Mucosa of descending colon (tissue), 3 donors: ENCODE data around the gene PRPH2. TPM values are rescaled to one million over a fixed set of nuclear protein-coding genes. Genes with fewer than 3 reads are reported as not detected.

Experiments used
- ATAC-seq: fragments of 200-7000 bp; cut with Tn5 transposase; one replicate; pipeline ENCODE4 v1.9.1; 2020; ENCODE audit warnings: mild to moderate bottlenecking, moderate library complexity
- DNase-seq, 3 donors: peaks; one replicate each; pipeline ENCODE4 v3.0.0-alpha.2; 2020
- H3K36me3 ChIP-seq: fragments of 200-600 bp; one replicate; pipeline ENCODE4 v1.8.0; 2021; ENCODE audit warnings: low read depth, mild to moderate bottlenecking
- H3K4me1 ChIP-seq: fragments of 200-600 bp; one replicate; pipeline ENCODE4 v1.8.0; 2021; ENCODE audit warnings: low read depth, mild to moderate bottlenecking
- H3K4me3 ChIP-seq: fragments of 200-600 bp; one replicate; pipeline ENCODE4 v1.8.0; 2021; ENCODE audit warnings: mild to moderate bottlenecking
- H3K9me3 ChIP-seq: fragments of 200-600 bp; one replicate; pipeline ENCODE4 v1.8.0; 2021; ENCODE audit warnings: mild to moderate bottlenecking
- intact Hi-C, 2 donors: fragments of 100-400 bp; cut with DNase I in 1 of 2; cut with micrococcal nuclease in 1 of 2; formaldehyde crosslinking; loops; one replicate each; pipeline versions ENCODE4 v1.11.0 to v1.11.1; 2022; cut with DNase I, micrococcal nuclease
- total RNA-seq, 3 donors: library from RNA; stranded (reverse); fragmentation: NEBNext Ultra II Directional in 2 of 3; extraction: Animal tissue kit (Norgen Biotek cat#: 25700) in 2 of 3; gene quantifications; one replicate each; pipeline versions ENCODE4 v1.2.1 to v1.2.4, GENCODE V29; 2021 to 2023
- TF ChIP-seq, protein P1 (sequence below): fragments of 200-600 bp; IDR thresholded peaks from one replicate; pipeline ENCODE4 v1.8.0; 2022; ENCODE audit warnings: antibody characterized with exemption, mild to moderate bottlenecking
- donor health status: DM: no; HTN: no; CAD: no; lungs with moderate emphysema.
- donor health status: DM: no; HTN: no; CAD: no.
- donor health status: DM: no; HTN: yes; CAD: no.

PRPH2 gene
- total RNA-seq, 3 donors from 2014 or later: 0.38 to 3.5 (median 0.72) TPM

DNA sequence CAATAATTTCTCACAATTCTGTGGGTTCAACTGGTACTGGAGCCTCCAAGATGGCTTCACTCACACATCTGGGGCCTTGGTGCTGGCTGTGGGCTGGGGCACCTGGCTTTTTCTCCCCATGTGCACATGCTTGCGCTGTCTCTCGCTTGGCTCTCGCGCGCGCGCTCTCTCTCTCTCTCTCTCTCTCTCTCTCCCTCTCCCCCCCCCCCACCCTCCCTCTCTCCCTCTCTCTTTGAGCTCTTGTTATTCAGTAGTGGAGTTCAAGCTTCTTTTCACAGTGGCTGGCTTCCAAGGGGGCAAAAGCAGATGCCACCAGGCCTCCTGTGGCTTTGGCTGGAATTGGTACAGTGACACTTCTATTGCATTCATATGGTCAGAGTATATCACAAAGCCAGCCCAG lies 34.3 kb upstream of the PRPH2 start:
- ATAC-seq (no peak), DNase-seq (no peak)
- Histone ChIP-seq H3K4me1 (no peaks in the 10 kb centered on the region), H3K36me3 (no peaks in the 10 kb centered on the region), H3K4me3 (no peak overlapping the region), H3K9me3 (no peaks in the 10 kb centered on the region)
- intact Hi-C loops: no loop called here
- TF ChIP-seq, protein P1, sequence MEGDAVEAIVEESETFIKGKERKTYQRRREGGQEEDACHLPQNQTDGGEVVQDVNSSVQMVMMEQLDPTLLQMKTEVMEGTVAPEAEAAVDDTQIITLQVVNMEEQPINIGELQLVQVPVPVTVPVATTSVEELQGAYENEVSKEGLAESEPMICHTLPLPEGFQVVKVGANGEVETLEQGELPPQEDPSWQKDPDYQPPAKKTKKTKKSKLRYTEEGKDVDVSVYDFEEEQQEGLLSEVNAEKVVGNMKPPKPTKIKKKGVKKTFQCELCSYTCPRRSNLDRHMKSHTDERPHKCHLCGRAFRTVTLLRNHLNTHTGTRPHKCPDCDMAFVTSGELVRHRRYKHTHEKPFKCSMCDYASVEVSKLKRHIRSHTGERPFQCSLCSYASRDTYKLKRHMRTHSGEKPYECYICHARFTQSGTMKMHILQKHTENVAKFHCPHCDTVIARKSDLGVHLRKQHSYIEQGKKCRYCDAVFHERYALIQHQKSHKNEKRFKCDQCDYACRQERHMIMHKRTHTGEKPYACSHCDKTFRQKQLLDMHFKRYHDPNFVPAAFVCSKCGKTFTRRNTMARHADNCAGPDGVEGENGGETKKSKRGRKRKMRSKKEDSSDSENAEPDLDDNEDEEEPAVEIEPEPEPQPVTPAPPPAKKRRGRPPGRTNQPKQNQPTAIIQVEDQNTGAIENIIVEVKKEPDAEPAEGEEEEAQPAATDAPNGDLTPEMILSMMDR: no peak

DNA sequence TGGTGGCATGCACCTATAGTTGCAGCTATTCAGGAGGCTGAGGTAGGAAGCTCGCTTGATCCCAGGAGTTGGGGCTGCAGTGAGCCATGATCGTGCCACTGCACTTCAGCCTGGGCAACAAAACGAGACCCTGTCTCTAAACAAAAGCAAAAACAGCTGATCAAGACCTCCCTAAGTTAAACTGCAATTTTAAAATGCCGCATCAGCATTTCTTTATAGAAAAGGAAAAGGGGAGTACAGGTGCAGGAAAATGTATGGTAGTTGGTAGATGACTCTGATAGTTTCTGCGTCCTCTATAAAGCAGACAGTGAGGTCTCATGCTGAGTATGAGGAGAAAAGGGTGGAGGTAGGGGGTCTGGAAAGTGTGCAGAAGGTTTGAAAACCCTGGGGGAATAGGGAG lies 32.4 kb upstream of the PRPH2 start:
- TF ChIP-seq, protein P1: no peak
- no peaks in the 10 kb centered on the region for H3K9me3 ChIP-seq
- no peak overlapping the region for H3K4me3 ChIP-seq
- no peak for ATAC-seq
- intact Hi-C loops: no loop called here
- DNase-seq: no peak
- H3K36me3 ChIP-seq: no peaks in the 10 kb centered on the region
- H3K4me1 ChIP-seq: no peaks in the 10 kb centered on the region

DNA sequence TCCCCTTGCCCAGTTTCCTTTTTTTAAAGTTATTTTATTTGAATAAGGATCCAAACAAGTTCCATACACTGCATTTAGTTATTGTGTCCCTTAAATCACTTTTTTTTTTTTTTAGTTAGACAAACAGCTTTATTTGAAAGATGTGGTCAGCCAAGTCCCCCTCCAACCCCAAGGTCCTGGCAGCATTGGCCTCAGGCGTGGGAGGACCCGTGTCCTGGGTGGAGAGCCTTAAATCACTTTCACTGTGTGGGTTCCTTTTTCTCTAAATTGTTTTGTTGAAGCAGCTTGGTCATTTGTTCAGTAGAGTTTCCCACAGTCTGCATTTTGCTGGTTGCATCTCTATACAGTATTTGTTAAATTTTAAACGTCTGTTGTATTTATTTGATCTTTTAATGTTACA lies 28.7 kb upstream of the PRPH2 start:
- Histone ChIP-seq H3K4me3 (no peak overlapping the region), H3K36me3 (no peaks in the 10 kb centered on the region)
- ATAC-seq: no peak

DNA sequence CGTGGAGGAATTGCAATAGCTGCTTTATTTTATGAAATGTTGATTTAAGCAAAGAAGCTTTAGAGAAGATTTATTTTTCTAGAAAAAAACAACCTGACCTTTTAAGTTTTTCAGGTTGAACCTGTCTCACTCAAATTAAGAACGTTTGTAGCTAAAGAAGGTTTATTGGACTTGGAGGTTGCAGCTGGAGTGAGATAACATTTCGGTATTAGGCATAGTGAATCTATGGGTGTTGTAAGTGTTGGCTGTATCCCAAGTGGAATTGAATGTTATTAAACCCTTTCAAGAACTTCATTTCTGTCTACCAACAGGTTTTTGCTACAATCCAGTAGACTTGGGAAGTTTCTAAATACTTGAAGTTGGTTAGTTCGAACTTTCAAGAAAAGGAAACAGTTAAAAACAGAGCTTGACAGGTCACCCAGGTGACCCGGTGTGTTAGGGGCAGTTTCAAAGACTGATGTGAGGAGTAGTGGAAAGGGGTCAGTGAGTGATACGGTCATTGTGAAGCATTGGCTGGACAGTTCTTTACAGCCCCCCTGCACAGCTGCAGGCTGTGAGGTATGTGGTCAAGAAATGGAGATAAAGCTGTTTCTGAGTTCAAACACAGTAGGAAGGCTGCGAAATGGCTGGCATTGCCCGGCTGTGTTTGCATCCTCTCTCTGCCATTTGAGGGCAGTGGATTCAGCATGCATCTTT lies 26.0 kb upstream of the PRPH2 start:
- H3K4me1 ChIP-seq: peaks cover 18% of the 10 kb centered on the region
- ATAC-seq (no peak), DNase-seq (no peak)
- no peaks in the 10 kb centered on the region for H3K36me3 ChIP-seq
- intact Hi-C loops: loop anchor here (5.0 kb wide), 1 partner anchor 34 kb away; the partner anchor contains the start of gene BICRAL (in 2 of the 2)
- H3K9me3 ChIP-seq: no peaks in the 10 kb centered on the region
- H3K4me3 ChIP-seq: no peak overlapping the region
- TF ChIP-seq, protein P1: no peak

More for the DNA sequence above, 28.7 kb upstream of the PRPH2 start:
- TF ChIP-seq, protein P1: no peak
- no peak for DNase-seq
- H3K4me1 ChIP-seq: peaks cover 7% of the 10 kb centered on the region
- intact Hi-C loops: no loop called here
- no peaks in the 10 kb centered on the region for H3K9me3 ChIP-seq

DNA sequence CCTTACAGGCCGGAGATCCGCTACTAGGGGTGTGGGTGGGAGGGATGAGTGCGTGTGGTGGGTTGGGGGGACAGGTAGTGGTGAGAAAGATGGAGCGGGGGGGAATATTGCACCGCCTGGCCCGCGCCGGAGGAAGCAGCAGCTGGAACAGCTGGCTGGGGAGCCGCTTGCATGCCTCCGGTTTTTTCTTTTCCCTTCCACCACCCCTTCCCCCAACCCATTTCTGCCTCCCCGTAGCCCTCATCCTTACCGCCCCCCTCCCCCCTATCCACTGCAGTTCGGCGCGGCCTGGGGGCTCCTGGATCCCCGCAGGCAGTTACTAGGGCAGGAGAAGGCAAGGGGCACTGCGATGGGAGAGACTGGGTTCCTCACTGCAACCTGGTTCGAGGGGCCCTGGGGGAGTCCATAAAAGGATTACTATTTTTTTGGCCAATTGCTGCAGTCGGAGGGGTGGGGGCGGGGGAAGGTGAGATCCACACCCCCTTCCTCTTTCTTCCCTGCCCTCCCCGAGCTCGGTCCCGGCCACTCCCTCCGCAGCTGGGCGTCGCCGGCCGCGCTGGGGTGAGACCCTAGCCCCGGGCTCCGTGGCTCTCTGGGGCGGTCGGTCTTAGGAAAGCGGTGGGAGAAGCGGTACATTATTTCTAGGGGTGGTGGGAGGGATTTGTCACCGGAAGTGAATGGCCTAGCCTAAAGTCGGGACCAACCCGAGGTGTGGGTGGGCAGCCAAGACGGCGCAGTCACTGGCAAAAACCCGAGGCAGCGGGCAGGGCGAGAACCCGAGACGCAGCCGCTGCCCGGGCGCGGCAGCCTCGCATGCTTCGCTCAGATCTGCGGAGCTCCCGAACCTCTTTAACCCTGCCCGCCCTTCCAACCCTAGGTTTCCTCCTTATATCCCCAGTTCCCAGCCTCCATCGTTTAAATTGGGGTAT lies 24.3 kb upstream of the PRPH2 start:
- Histone ChIP-seq H3K9me3 (no peaks in the 10 kb centered on the region), H3K4me3 (peak overlapping the region; percentile 42), H3K4me1 (peaks cover 18% of the 10 kb centered on the region), H3K36me3 (no peaks in the 10 kb centered on the region)
- TF ChIP-seq, protein P1: no peak
- intact Hi-C loops: loop anchor here (5.0 kb wide), 1 partner anchor 36 kb away; the partner anchor contains the start of gene BICRAL (in 2 of the 2)
- DNase-seq: peak; percentile 80 to 91 (median 90)
- ATAC-seq: peak; percentile 74
